Measurements from ENCODE around the gene TENM4. TPM values are rescaled to one million over a fixed set of nuclear protein-coding genes. Genes with fewer than 3 reads are reported as not detected.

The TENM4 gene
- total and polyA plus RNA-seq, 2 of the 13 experiments (the other 11 are each of a cell fraction or from before 2014, with no cell fraction given), result not detected

DNA sequence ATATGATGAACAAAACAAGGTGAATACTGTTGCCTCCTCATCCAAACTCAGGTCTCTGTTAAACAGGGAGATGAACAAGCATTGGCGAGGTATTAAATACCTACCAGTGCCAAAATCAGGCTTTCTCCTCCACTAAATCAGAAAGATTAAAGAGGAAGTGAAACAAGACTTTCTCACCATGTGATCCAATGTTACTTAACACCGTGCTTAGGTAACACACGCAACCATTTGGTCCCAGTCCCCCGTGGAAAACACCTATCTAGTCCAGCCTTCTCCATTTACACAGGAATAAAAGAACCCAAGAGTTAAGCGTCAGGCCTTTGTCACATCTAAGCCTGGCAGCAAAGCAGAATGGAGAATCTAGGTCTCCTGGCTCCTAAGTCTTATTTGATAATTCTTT is 34.5 kb downstream of the TENM4 start:
- Histone ChIP-seq H3K9ac (ENCODE audit: insufficient read depth, low read depth, low read length) (no peak overlapping the region), H3K27ac (ENCODE audit: extremely low read length, insufficient read depth, low read length) (no peak overlapping the region), H3K27me3 (ENCODE audit: control insufficient read depth in 1 of 2, insufficient read depth in 2 of 2, low read length in 2 of 2) (no peaks in the 10 kb centered on the region), H3K36me3 (replicated peaks in 1 of 2; ENCODE audit: control insufficient read depth in 1 of 2, insufficient read depth in 2 of 2, low read length in 2 of 2) (no peaks in the 10 kb centered on the region), H3K4me3 (replicated peaks in 1 of 3; ENCODE audit: insufficient read depth in 1 of 3, low read depth in 2 of 3, low read length in 3 of 3) (no peak overlapping the region), H3K4me1 (ENCODE audit: insufficient read depth, low read length) (no peaks in the 10 kb centered on the region), H3K79me2 (ENCODE audit: insufficient read depth, low read length) (no peaks in the 10 kb centered on the region), H2AFZ (ENCODE audit: low read length) (no peak overlapping the region), H3K4me2 (ENCODE audit: low read depth, low read length) (no peak overlapping the region), H4K20me1 (ENCODE audit: insufficient read depth, low read length) (no peaks in the 10 kb centered on the region), H3K9me3 (ENCODE audit: low read length) (no peaks in the 10 kb centered on the region)
- POLR2A ChIA-PET, result no interaction called here
- intact Hi-C loops (cut with micrococcal nuclease; ENCODE audit: unreplicated experiment) (loop anchor here (10.0 kb wide), 1 partner anchor 748 kb away; no protein-coding TSS in a partner anchor), in situ Hi-C loops (cut with HindIII; ENCODE audit: extremely low pct_ligation_motif_present, low pct_unique_long_range_greater_than_20kb) (no loop called here)
- ATAC-seq (no peak), DNase-seq (ENCODE audit: low spot score) (no peak), FAIRE-seq (no peak)
- no peak for TF ChIP-seq ZNF597 (CRISPR knock-in tag; IDR thresholded peaks at IDR 0.05)
- no peak for TF ChIP-seq ZNF567 (CRISPR knock-in tag; IDR thresholded peaks at IDR 0.05; ENCODE audit: borderline replicate concordance)
- no peak for TF ChIP-seq CEBPZ (IDR thresholded peaks at IDR 0.05; ENCODE audit: low read length)
- no peak for TF ChIP-seq E2F2 (CRISPR knock-in tag; IDR thresholded peaks at IDR 0.05; ENCODE audit: borderline replicate concordance)
- TF ChIP-seq SP140L (CRISPR knock-in tag; IDR thresholded peaks at IDR 0.05; ENCODE audit: borderline replicate concordance), result no peak
- no peak for TF ChIP-seq ZNF460 (CRISPR knock-in tag; IDR thresholded peaks at IDR 0.05; ENCODE audit: borderline replicate concordance)
- no peak for TF ChIP-seq HNRNPK (IDR thresholded peaks at IDR 0.05; ENCODE audit: low read depth, low read length, poor library complexity, severe bottlenecking)
- no peak for TF ChIP-seq RBM22 (optimal IDR thresholded peaks at IDR 0.05; ENCODE audit: low read length)
- no peak for TF ChIP-seq EZH2 (conservative IDR thresholded peaks at IDR 0.05; ENCODE audit: low read depth, low read length)
- no peak for TF ChIP-seq ZNF792 (CRISPR knock-in tag; IDR thresholded peaks at IDR 0.05)
- no peak for TF ChIP-seq TAF1 (CRISPR knock-in tag; IDR thresholded peaks at IDR 0.05)
- no peak for TF ChIP-seq SRF (IDR thresholded peaks at IDR 0.05; ENCODE audit: low read depth, low read length)
- no TSS peak for BruUV-seq (replicated peaks)
- WGBS (ENCODE audit: low lambda C conversion rate), result 0% methylated on average over 5 of the region's 5 CpGs
- CTCF ChIA-PET (ENCODE audit: low intra/inter-chr PET ratio, low total read pairs), result no interaction called here

Measured in HepG2 (cell line).